ENCODE results near the gene CEACAM19. TPM values are rescaled to one million over a fixed set of nuclear protein-coding genes. Genes with fewer than 3 reads are reported as not detected.
"Not testable (repeated sequence)": the region's sequence is repeated elsewhere in the genome, so short reads cannot be mapped to it uniquely, and the experiment has no call there.

The CEACAM19 gene
- total RNA-seq, 1 experiment from 2014 or later = 0.17 TPM

GRCh38 chr19:44657211-44657921, 13.9 kb upstream of the CEACAM19 start:
- H3K36me3 ChIP-seq (replicated peaks; ENCODE audit: control insufficient read depth, insufficient read depth, low read length) = peaks cover 44% of the 10 kb centered on the region

DNA sequence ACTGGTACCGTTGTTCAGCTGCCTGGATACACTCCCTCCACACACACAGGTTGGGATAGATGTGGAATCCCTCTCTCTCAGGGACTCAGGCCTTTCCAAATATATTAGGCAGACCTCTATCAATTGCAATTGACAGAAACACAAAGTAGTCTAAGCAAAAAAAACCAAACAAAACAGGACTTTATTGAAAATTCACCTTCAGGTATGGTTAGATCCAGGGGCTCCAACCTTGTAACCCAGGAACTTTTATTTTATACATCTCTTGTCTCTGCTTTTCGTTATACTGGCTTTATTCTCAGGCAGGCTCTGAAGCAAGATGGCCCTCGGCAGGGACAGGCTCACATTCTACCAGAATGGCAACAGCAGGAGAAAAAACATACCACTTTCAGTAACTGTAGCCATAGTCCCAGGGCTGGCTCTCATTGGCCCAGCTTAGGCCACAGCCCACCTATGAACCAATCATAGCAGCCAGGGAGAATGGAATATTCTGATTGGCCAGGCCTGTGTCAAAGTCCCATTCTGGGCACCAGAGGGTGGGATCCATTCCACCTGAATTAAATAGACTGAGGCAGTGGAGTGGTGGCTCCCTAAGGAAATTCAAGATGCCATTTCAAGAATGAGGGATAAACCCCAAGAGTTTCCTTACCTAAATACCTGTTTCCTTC, 13.1 kb upstream of the CEACAM19 start:
- no peaks in the 10 kb centered on the region for H3K27me3 ChIP-seq (ENCODE audit: control insufficient read depth, insufficient read depth, low read length)
- no peak for DNase-seq
- H3K36me3 ChIP-seq (replicated peaks; ENCODE audit: control insufficient read depth, insufficient read depth, low read length) = peaks cover 41% of the 10 kb centered on the region
- H3K4me3 ChIP-seq (ENCODE audit: insufficient read depth, low read depth, low read length) = no peak overlapping the region

More at GRCh38 chr19:44657211-44657921, 13.9 kb upstream of the CEACAM19 start:
- Histone ChIP-seq H3K4me3 (ENCODE audit: insufficient read depth, low read depth, low read length) (no peak overlapping the region), H3K27me3 (ENCODE audit: control insufficient read depth, insufficient read depth, low read length) (no peaks in the 10 kb centered on the region)
- DNase-seq = peak; percentile 80

- Histone ChIP-seq H3K4me3 (ENCODE audit: insufficient read depth, low read depth, low read length) (no peak overlapping the region), H3K27me3 (ENCODE audit: control insufficient read depth, insufficient read depth, low read length) (no peaks in the 10 kb centered on the region), H3K36me3 (replicated peaks; ENCODE audit: control insufficient read depth, insufficient read depth, low read length) (peaks cover 38% of the 10 kb centered on the region)
- no peak for DNase-seq
These were observed 11.2 kb upstream of the CEACAM19 start for GRCh38 chr19:44660081-44660480.

- no peak for DNase-seq
- no peak overlapping the region for H3K4me3 ChIP-seq (ENCODE audit: insufficient read depth, low read depth, low read length)
- no peaks in the 10 kb centered on the region for H3K27me3 ChIP-seq (ENCODE audit: control insufficient read depth, insufficient read depth, low read length)
- peaks cover 35% of the 10 kb centered on the region for H3K36me3 ChIP-seq (replicated peaks; ENCODE audit: control insufficient read depth, insufficient read depth, low read length)
These were observed 10.1 kb upstream of the CEACAM19 start for GRCh38 chr19:44661205-44661604.

GRCh38 chr19:44661904-44662303, 9.4 kb upstream of the CEACAM19 start:
- H3K4me3 ChIP-seq (ENCODE audit: insufficient read depth, low read depth, low read length) = no peak overlapping the region
- peaks cover 35% of the 10 kb centered on the region for H3K36me3 ChIP-seq (replicated peaks; ENCODE audit: control insufficient read depth, insufficient read depth, low read length)
- no peak for DNase-seq
- no peaks in the 10 kb centered on the region for H3K27me3 ChIP-seq (ENCODE audit: control insufficient read depth, insufficient read depth, low read length)

GRCh38 chr19:44662691-44663385, 8.4 kb upstream of the CEACAM19 start:
- no peak for DNase-seq
- Histone ChIP-seq H3K4me3 (ENCODE audit: insufficient read depth, low read depth, low read length) (no peak overlapping the region), H3K27me3 (ENCODE audit: control insufficient read depth, insufficient read depth, low read length) (no peaks in the 10 kb centered on the region), H3K36me3 (replicated peaks; ENCODE audit: control insufficient read depth, insufficient read depth, low read length) (peaks cover 31% of the 10 kb centered on the region)

DNA sequence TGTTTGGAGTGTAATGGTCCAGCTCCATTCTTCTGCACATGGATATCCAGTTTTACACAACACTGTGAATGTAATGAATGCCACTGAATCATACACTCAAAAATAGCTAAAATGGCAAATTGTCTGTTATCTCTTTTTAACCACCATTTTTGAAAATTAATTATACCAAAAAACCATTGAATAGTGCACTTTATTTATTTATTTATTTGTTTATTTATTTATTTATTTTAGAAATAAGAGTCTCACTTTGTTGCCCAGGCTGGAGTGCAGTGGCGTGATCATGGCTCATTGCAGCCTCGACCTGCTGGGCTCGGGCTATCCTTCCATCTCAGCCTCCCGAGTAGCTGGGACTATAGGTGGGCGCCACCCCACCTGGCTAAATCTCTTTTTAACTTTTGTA, 7.3 kb upstream of the CEACAM19 start:
- no peak for DNase-seq
- Histone ChIP-seq H3K4me3 (ENCODE audit: insufficient read depth, low read depth, low read length) (no peak overlapping the region), H3K36me3 (replicated peaks; ENCODE audit: control insufficient read depth, insufficient read depth, low read length) (peaks cover 20% of the 10 kb centered on the region), H3K27me3 (ENCODE audit: control insufficient read depth, insufficient read depth, low read length) (no peaks in the 10 kb centered on the region)

GRCh38 chr19:44664976-44665375, 6.3 kb upstream of the CEACAM19 start:
- peaks cover 14% of the 10 kb centered on the region for H3K36me3 ChIP-seq (replicated peaks; ENCODE audit: control insufficient read depth, insufficient read depth, low read length)
- H3K27me3 ChIP-seq (ENCODE audit: control insufficient read depth, insufficient read depth, low read length) = no peaks in the 10 kb centered on the region
- H3K4me3 ChIP-seq (ENCODE audit: insufficient read depth, low read depth, low read length) = no peak overlapping the region
- DNase-seq = no peak

- DNase-seq = no peak
- Histone ChIP-seq H3K36me3 (replicated peaks; ENCODE audit: control insufficient read depth, insufficient read depth, low read length) (peaks cover 5% of the 10 kb centered on the region), H3K27me3 (ENCODE audit: control insufficient read depth, insufficient read depth, low read length) (no peaks in the 10 kb centered on the region)
These were observed 4.3 kb upstream of the CEACAM19 start for GRCh38 chr19:44666852-44667556.

GRCh38 chr19:44668985-44669764, 2.1 kb upstream of the CEACAM19 start:
- H3K4me3 ChIP-seq (ENCODE audit: insufficient read depth, low read depth, low read length) = no peak overlapping the region
- no peak for DNase-seq
- H3K27me3 ChIP-seq (ENCODE audit: control insufficient read depth, insufficient read depth, low read length) = no peaks in the 10 kb centered on the region
- no peaks in the 10 kb centered on the region for H3K36me3 ChIP-seq (replicated peaks; ENCODE audit: control insufficient read depth, insufficient read depth, low read length)

More at GRCh38 chr19:44666852-44667556, 4.3 kb upstream of the CEACAM19 start:
- H3K4me3 ChIP-seq (ENCODE audit: insufficient read depth, low read depth, low read length) = no peak overlapping the region

GRCh38 chr19:44670027-44670426, 1.3 kb upstream of the CEACAM19 start:
- not testable (repeated sequence) for H3K27me3 ChIP-seq (ENCODE audit: control insufficient read depth, insufficient read depth, low read length); DNase-seq; H3K4me3 ChIP-seq (ENCODE audit: insufficient read depth, low read depth, low read length); H3K36me3 ChIP-seq (replicated peaks; ENCODE audit: control insufficient read depth, insufficient read depth, low read length)

- DNase-seq = no peak
- no peaks in the 10 kb centered on the region for H3K36me3 ChIP-seq (replicated peaks; ENCODE audit: control insufficient read depth, insufficient read depth, low read length)
- H3K4me3 ChIP-seq (ENCODE audit: insufficient read depth, low read depth, low read length) = no peak overlapping the region
- no peaks in the 10 kb centered on the region for H3K27me3 ChIP-seq (ENCODE audit: control insufficient read depth, insufficient read depth, low read length)
These were observed 944 bp downstream of the CEACAM19 start for GRCh38 chr19:44672226-44672625.

DNA sequence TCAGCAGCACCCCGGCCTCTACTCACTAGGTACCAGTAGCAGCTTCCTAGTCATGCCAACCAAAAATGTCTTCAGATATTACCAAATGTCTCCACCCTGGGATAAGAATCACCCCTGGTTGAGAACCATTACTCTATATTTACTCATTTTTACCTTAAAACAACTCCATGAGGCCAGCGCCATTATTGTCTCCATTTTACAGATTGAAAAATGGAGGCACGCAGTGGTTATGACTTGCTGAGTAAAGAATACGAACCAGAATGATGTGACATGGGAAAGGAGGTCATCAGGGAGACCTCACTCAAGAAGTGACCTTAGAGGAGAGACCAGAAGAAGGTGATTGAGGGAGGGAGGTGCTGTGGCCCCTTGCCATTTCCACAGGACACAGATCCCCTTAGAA, 2.2 kb downstream of the CEACAM19 start:
- no peak for DNase-seq
- Histone ChIP-seq H3K27me3 (ENCODE audit: control insufficient read depth, insufficient read depth, low read length) (no peaks in the 10 kb centered on the region), H3K36me3 (replicated peaks; ENCODE audit: control insufficient read depth, insufficient read depth, low read length) (no peaks in the 10 kb centered on the region), H3K4me3 (ENCODE audit: insufficient read depth, low read depth, low read length) (no peak overlapping the region)

DNA sequence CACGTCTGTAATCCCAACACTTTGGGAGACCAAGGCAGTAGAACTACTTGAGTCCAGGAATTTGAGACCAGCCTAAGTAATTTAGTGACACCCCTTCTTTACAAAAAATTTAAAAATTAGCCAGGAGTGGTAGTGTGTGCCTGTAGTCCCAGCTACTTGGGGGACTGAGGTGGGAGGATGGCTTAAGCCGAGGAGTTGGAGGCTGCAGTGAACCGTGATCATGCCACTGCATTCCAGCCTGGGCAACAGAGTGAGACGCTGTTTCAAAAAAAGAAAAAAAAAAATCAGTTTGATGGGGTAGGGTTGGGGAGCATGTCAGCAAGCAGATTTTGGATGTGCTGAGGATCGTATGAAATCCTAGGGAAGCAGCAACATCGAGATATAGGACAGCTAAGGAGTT, 4.2 kb downstream of the CEACAM19 start:
- Histone ChIP-seq H3K36me3 (replicated peaks; ENCODE audit: control insufficient read depth, insufficient read depth, low read length) (no peaks in the 10 kb centered on the region), H3K4me3 (ENCODE audit: insufficient read depth, low read depth, low read length) (no peak overlapping the region), H3K27me3 (ENCODE audit: control insufficient read depth, insufficient read depth, low read length) (no peaks in the 10 kb centered on the region)
- no peak for DNase-seq
